GM19455 (cell line): ENCODE data around the gene NEDD1.

ENCODE experiments used
- ATAC-seq: cut with Tn5 transposase; IDR thresholded peaks from one replicate; pipeline ENCODE4 v1.9.1; 2021; ENCODE audit not compliant: unreplicated experiment

The NEDD1 gene

DNA sequence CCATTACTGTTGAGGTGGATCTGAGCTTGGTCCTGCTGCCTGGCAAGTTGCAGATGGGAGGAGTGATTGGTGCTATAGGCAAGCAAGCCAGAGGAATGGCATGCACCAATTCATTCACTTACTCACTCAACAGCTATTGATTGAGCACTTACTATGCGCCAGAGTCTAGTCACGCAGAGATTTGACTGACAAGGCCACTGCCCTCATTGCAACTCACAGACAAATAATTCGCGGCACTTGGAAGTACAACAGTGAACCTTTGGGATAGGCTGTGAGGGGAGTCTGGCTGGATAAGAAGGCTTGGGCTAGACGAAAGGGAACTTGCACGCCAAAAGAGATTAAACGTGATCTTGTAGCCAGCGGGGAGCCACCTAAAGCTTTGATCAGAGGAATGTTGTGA is 96.2 kb downstream of the NEDD1 start:
- no peak for ATAC-seq
